ENCODE results near the gene KCNIP4. TPM values are rescaled to one million over a fixed set of nuclear protein-coding genes. Genes with fewer than 3 reads are reported as not detected.

Gene KCNIP4
- total RNA-seq, 2 donors from 2014 or later: 1.2 TPM; not detected in 1

DNA sequence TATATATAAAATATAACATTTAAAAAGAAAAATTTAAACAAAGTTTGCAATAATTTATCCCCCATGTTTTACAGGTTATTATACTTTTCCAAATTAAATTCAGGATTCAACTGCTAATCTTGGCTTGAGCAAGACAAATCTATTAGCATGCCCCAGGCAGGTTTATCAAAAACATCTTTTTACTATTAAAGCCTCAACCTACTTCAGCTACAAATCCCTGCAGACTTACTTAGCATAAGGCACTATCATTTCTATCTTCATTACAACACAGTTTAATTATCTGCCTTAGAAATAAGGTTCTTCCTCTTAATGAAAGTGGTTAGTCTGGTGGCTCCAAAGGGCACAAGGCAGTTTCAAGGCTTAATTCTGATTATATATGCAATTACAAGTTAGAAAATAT lies 770.7 kb downstream of the KCNIP4 start:
- Histone ChIP-seq H3K27ac (no peak overlapping the region), H3K27me3 (replicated peaks; ENCODE audit: insufficient read depth) (no peaks in the 10 kb centered on the region), H3K9me3 (no peaks in the 10 kb centered on the region), H3K4me3 (no peak overlapping the region), H3K4me1 (replicated peaks) (no peaks in the 10 kb centered on the region), H3K36me3 (no peaks in the 10 kb centered on the region)
- no peak for DNase-seq (ENCODE audit: low spot score)
- TF ChIP-seq POLR2A (IDR thresholded peaks at IDR 0.05) (no peak), POLR2AphosphoS5 (IDR thresholded peaks at IDR 0.05) (no peak)
- TF ChIP-seq, protein P1, sequence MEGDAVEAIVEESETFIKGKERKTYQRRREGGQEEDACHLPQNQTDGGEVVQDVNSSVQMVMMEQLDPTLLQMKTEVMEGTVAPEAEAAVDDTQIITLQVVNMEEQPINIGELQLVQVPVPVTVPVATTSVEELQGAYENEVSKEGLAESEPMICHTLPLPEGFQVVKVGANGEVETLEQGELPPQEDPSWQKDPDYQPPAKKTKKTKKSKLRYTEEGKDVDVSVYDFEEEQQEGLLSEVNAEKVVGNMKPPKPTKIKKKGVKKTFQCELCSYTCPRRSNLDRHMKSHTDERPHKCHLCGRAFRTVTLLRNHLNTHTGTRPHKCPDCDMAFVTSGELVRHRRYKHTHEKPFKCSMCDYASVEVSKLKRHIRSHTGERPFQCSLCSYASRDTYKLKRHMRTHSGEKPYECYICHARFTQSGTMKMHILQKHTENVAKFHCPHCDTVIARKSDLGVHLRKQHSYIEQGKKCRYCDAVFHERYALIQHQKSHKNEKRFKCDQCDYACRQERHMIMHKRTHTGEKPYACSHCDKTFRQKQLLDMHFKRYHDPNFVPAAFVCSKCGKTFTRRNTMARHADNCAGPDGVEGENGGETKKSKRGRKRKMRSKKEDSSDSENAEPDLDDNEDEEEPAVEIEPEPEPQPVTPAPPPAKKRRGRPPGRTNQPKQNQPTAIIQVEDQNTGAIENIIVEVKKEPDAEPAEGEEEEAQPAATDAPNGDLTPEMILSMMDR (IDR thresholded peaks at IDR 0.05): no peak
- intact Hi-C loops (cut with DNase I): no loop called here

DNA sequence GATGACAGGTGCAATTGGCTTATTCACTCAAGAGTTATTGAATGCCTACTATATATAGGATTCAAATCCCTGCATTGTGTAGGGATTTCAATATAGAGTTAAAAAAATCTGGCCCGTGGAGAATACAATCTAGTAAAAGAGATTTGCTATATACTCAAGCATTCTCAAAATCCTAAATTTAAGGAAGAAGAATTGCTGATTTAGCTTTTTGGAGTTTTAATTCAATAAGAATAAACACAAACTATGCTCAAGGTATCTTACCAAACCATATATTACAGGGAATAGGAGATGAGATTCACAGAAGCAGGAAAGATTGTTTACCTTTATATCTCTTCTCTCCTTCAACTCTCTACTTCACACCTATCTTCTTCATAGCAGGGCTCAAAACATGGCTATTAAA lies 771.5 kb downstream of the KCNIP4 start:
- H3K4me1 ChIP-seq (replicated peaks): no peaks in the 10 kb centered on the region
- no peak overlapping the region for H3K27ac ChIP-seq
- H3K4me3 ChIP-seq: no peak overlapping the region
- TF ChIP-seq POLR2A (IDR thresholded peaks at IDR 0.05) (no peak), POLR2AphosphoS5 (IDR thresholded peaks at IDR 0.05) (no peak)
- TF ChIP-seq, protein P1 (IDR thresholded peaks at IDR 0.05): no peak
- H3K36me3 ChIP-seq: no peaks in the 10 kb centered on the region
- intact Hi-C loops (cut with DNase I): no loop called here
- 65% methylated on average over 1 of the region's 1 CpG for WGBS
- no peak for DNase-seq (ENCODE audit: low spot score)
- H3K9me3 ChIP-seq: no peaks in the 10 kb centered on the region
- no peaks in the 10 kb centered on the region for H3K27me3 ChIP-seq (replicated peaks; ENCODE audit: insufficient read depth)

DNA sequence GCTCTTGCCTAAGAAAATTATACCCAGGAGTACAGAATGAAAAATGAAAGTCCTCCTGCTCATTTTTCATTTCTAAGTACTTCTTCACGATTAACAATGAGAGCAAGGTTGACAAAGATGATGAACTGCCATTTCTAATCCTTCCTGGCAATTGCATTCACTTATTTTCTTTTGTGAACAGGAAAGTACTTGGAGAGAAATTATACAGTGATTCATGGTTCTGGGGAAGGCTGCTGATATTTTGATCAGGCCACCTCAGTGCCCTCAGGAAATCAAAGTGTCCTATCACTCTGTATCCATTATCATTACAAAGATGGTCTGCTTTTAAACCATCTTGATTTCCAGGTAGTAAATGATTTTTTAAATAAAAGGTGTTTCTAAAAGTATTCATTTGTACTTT lies 780.9 kb downstream of the KCNIP4 start:
- no peaks in the 10 kb centered on the region for H3K27me3 ChIP-seq (replicated peaks; ENCODE audit: insufficient read depth)
- no peak for DNase-seq (ENCODE audit: low spot score)
- H3K27ac ChIP-seq: no peak overlapping the region
- intact Hi-C loops (cut with DNase I): no loop called here
- 60% methylated on average over 1 of the region's 1 CpG for WGBS
- TF ChIP-seq POLR2AphosphoS5 (IDR thresholded peaks at IDR 0.05) (no peak), POLR2A (IDR thresholded peaks at IDR 0.05) (no peak)
- TF ChIP-seq, protein P1 (IDR thresholded peaks at IDR 0.05): no peak
- no peaks in the 10 kb centered on the region for H3K4me1 ChIP-seq (replicated peaks)
- no peaks in the 10 kb centered on the region for H3K9me3 ChIP-seq
- H3K36me3 ChIP-seq: no peaks in the 10 kb centered on the region
- no peak overlapping the region for H3K4me3 ChIP-seq

DNA sequence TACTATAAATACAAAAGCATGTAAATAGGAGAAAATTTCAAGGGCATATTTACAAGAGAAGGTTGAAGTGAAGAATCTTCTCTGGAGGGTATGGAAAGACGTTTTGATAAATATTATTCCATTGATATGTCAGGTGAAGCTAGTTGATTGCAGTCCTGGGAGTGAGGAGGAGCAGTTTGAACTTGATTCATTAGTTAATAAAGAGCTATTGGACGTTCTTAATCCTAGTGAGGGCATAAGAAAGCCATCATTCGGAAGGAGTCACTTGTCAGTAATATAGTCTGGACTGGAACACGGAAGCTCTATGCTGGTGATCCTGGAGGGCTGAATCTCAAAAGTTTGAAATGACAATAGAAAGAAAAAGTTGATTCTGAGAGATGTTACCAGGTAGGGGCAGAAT lies 793.2 kb downstream of the KCNIP4 start:
- no peaks in the 10 kb centered on the region for H3K36me3 ChIP-seq
- intact Hi-C loops (cut with DNase I): no loop called here
- no peak for DNase-seq (ENCODE audit: low spot score)

DNA sequence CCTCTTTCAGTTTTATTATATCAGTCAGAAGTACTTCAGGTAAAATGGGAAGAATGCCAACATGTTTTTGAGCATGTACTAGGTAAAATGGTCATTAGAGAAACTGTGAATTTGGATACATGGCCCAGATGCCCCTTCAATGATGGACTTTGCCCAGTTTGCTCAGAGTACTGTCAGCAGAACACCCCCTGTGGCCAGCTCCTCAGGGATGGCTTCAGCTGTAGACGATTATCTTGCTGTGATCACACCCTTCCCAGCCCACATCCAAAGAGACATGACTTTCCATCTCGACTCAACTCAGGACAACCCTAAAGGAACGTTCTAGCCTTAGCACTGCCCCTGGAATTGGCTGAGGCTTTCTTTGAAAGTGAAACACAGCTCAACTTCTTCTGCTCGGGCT lies 809.2 kb downstream of the KCNIP4 start:
- Histone ChIP-seq H3K36me3 (no peaks in the 10 kb centered on the region), H3K4me1 (replicated peaks) (no peaks in the 10 kb centered on the region), H3K9me3 (no peaks in the 10 kb centered on the region), H3K27me3 (replicated peaks; ENCODE audit: insufficient read depth) (no peaks in the 10 kb centered on the region), H3K27ac (no peak overlapping the region), H3K4me3 (no peak overlapping the region)
- TF ChIP-seq POLR2A (IDR thresholded peaks at IDR 0.05): no peak
- TF ChIP-seq, protein P1 (IDR thresholded peaks at IDR 0.05): no peak
- no peak for TF ChIP-seq POLR2AphosphoS5 (IDR thresholded peaks at IDR 0.05)
- WGBS: 84% methylated on average over 4 of the region's 4 CpGs
- intact Hi-C loops (cut with DNase I): loop anchor here (10.0 kb wide), 1 partner anchor 365 kb away; no protein-coding TSS in a partner anchor
- no peak for DNase-seq (ENCODE audit: low spot score)

More for the DNA sequence above, 793.2 kb downstream of the KCNIP4 start:
- 67% methylated on average over 4 of the region's 4 CpGs for WGBS
- Histone ChIP-seq H3K4me1 (replicated peaks) (no peaks in the 10 kb centered on the region), H3K27me3 (replicated peaks; ENCODE audit: insufficient read depth) (no peaks in the 10 kb centered on the region), H3K4me3 (no peak overlapping the region), H3K27ac (no peak overlapping the region), H3K9me3 (no peaks in the 10 kb centered on the region)
- TF ChIP-seq, protein P1 (IDR thresholded peaks at IDR 0.05): no peak
- TF ChIP-seq POLR2AphosphoS5 (IDR thresholded peaks at IDR 0.05): no peak
- TF ChIP-seq POLR2A (IDR thresholded peaks at IDR 0.05): no peak
